Measurements from ENCODE around the gene TNNC1. TPM values are rescaled to one million over a fixed set of nuclear protein-coding genes. Genes with fewer than 3 reads are reported as not detected.

Gene TNNC1
- total and polyA plus RNA-seq, 12 donors: 6,035 to 18,066 (median 8,315) TPM

GRCh38 chr3:52490035-52490938 lies 36.4 kb upstream of the TNNC1 start:
- peaks cover 0 to 85% (median 70%) of the 10 kb centered on the region in 9 donors for H3K36me3 ChIP-seq
- TF ChIP-seq CTCF (IDR thresholded peaks at IDR 0.05): no peak
- peaks cover 8 to 69% (median 59%) of the 10 kb centered on the region in 9 donors for H3K4me1 ChIP-seq
- DNase-seq: no peak
- no peak for ATAC-seq
- 68 to 69% methylated on average over 22 of the region's 22 CpGs for WGBS, 2 donors
- intact Hi-C loops (cut with DNase I): loop anchor here in 3 of 10 donors (5.0 kb wide), 3 partner anchors 37 to 47 kb away; partner anchors contain the start of genes NT5DC2 (in 1 of the 3) and UQCC5 (in 1 of the 3)
- H3K27ac ChIP-seq: peak overlapping the region in 9 of 10 donors; percentile 54 to 90 (median 73)
- no peaks in the 10 kb centered on the region for H3K9me3 ChIP-seq
- no peaks in the 10 kb centered on the region for H3K27me3 ChIP-seq
- H3K4me3 ChIP-seq: no peak overlapping the region

DNA sequence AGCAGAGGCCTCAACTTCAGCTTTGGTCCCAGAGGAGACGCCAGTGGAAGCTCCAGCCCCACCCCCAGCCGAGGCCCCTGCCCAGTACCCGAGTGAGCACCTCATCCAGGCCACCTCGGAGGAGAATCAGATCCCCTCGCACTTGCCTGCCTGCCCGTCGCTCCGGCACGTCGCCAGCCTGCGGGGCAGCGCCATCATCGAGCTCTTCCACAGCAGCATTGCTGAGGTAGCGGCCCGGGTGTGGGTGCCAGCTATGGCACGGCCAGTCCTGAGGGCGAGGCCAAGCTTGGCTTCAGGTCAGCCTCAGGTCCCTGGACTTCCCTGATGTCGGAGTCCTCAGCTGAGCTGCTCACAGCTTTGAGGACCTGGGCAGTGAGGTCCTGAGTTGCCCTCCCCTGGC lies 35.6 kb upstream of the TNNC1 start:
- no peak overlapping the region for H3K4me3 ChIP-seq
- H3K36me3 ChIP-seq: peaks cover 0 to 91% (median 70%) of the 10 kb centered on the region in 9 donors
- H3K27me3 ChIP-seq: no peaks in the 10 kb centered on the region
- ATAC-seq (no peak), DNase-seq (no peak)
- H3K4me1 ChIP-seq: peaks cover 14 to 69% (median 59%) of the 10 kb centered on the region in 9 donors
- no peak for TF ChIP-seq CTCF (IDR thresholded peaks at IDR 0.05)
- peak overlapping the region in 6 of 10 donors; percentile 16 to 90 (median 75) for H3K27ac ChIP-seq
- no peaks in the 10 kb centered on the region for H3K9me3 ChIP-seq
- intact Hi-C loops (cut with DNase I): no loop called here
- WGBS, 2 donors: 85 to 91% methylated on average over 18 of the region's 18 CpGs

- TF ChIP-seq CTCF (IDR thresholded peaks at IDR 0.05): no peak
- WGBS, 2 donors: 80% methylated on average over 3 of the region's 3 CpGs
- H3K27me3 ChIP-seq: no peaks in the 10 kb centered on the region
- intact Hi-C loops (cut with DNase I): no loop called here
- ATAC-seq: no peak
- H3K9me3 ChIP-seq: no peaks in the 10 kb centered on the region
- no peak for DNase-seq
- no peak overlapping the region for H3K4me3 ChIP-seq
- peaks cover 0 to 93% (median 70%) of the 10 kb centered on the region in 9 donors for H3K36me3 ChIP-seq
- peaks cover 18 to 69% (median 59%) of the 10 kb centered on the region in 9 donors for H3K4me1 ChIP-seq
- H3K27ac ChIP-seq: peak overlapping the region in 1 of 10 donors; percentile 16
Observed at GRCh38 chr3:52488746-52489145, 34.9 kb upstream of the TNNC1 start.

GRCh38 chr3:52487788-52488691 lies 34.2 kb upstream of the TNNC1 start:
- Histone ChIP-seq H3K4me3 (no peak overlapping the region), H3K9me3 (no peaks in the 10 kb centered on the region), H3K4me1 (peaks cover 23 to 72% (median 59%) of the 10 kb centered on the region in 9 donors), H3K27me3 (no peaks in the 10 kb centered on the region), H3K36me3 (peaks cover 0 to 96% (median 71%) of the 10 kb centered on the region in 9 donors), H3K27ac (no peak overlapping the region)
- ATAC-seq (no peak), DNase-seq (no peak)
- intact Hi-C loops (cut with DNase I): no loop called here
- WGBS, 2 donors: 96% methylated on average over 59 of the region's 59 CpGs
- no peak for TF ChIP-seq CTCF (IDR thresholded peaks at IDR 0.05)

Measured in heart right ventricle (tissue), 16 donors.